Esophagus squamous epithelium (tissue), 4 donors: ENCODE data around the gene RAD51AP1.

Experiments
- CTCF ChIP-seq, 6 experiments: fragments of 450-650 bp in 4 of 6; fragments of 200-600 bp in 2 of 6; sonication (generic) in 2 of 6; IDR thresholded peaks; one replicate each; pipeline ENCODE4 v1.5.1; 2016 to 2019; ENCODE audit warnings: antibody characterized with exemption in 6 of 6, mild to moderate bottlenecking in 4 of 6, moderate library complexity in 4 of 6
- POLR2A ChIP-seq, 4 donors: fragments of 450-650 bp; IDR thresholded peaks; one replicate each; pipeline ENCODE4 v1.6.1; 2017; ENCODE audit warnings: antibody characterized with exemption in 4 of 4, mild to moderate bottlenecking in 4 of 4, moderate library complexity in 3 of 4

GRCh38 chr12:4490973-4491372 lies 47.7 kb upstream of the RAD51AP1 start:
- TF ChIP-seq CTCF (IDR thresholded peaks at IDR 0.05) = no peak
- TF ChIP-seq POLR2A (IDR thresholded peaks at IDR 0.05) = no peak
